ENCODE data around the gene DESI1. TPM values are rescaled to one million over a fixed set of nuclear protein-coding genes. Genes with fewer than 3 reads are reported as not detected.
"Not testable (repeated sequence)": the region's sequence is repeated elsewhere in the genome, so short reads cannot be mapped to it uniquely, and the experiment has no call there.

The DESI1 gene
- 10 to 100 TPM; 22.3 to 39.4 (median 29.9) TPM for total RNA-seq

DNA sequence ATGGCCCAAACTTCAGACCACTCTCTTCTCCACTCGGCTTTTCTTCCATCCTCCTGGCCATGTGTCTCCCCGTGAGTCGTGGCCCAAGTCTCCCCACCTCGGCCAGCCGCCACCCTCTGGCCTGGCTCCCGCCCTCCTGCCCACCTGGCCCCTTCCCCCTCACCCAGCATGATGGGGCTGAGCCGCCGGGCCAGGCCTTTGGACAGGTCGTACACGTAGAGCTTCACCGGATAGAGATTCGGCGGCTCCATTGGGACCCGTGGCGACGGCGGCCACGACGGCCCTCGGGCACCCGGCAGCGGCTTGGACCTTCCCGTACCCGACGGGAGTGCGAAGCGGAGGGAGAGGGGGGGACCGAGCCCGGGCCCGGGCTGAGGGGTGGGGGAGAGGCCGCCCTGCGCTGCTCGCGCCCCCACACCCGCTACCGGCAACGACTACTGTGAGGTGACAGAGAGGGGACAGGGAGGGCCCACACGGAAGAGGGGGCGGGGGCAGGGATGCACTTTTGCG is at the start of gene DESI1:
Gene DESI1 (minus strand): TSS at position 455 of the 510 bp plus-strand sequence. CDS start 204 bp downstream, at position 251.
- TF ChIP-seq, protein P1, sequence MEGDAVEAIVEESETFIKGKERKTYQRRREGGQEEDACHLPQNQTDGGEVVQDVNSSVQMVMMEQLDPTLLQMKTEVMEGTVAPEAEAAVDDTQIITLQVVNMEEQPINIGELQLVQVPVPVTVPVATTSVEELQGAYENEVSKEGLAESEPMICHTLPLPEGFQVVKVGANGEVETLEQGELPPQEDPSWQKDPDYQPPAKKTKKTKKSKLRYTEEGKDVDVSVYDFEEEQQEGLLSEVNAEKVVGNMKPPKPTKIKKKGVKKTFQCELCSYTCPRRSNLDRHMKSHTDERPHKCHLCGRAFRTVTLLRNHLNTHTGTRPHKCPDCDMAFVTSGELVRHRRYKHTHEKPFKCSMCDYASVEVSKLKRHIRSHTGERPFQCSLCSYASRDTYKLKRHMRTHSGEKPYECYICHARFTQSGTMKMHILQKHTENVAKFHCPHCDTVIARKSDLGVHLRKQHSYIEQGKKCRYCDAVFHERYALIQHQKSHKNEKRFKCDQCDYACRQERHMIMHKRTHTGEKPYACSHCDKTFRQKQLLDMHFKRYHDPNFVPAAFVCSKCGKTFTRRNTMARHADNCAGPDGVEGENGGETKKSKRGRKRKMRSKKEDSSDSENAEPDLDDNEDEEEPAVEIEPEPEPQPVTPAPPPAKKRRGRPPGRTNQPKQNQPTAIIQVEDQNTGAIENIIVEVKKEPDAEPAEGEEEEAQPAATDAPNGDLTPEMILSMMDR (IDR thresholded peaks at IDR 0.05), result no peak
- TF ChIP-seq POLR2A (IDR thresholded peaks at IDR 0.05), result peak; percentile 82 to 97
- no peaks in the 10 kb centered on the region for H3K27me3 ChIP-seq
- no peak for DNase-seq
- peak within 1 kb of the TSS; percentile 71 to 91 (median 88) for H3K4me3 ChIP-seq
- peaks cover 2 to 27% (median 11%) of the 10 kb centered on the region in 4 donors for H3K4me1 ChIP-seq
- H3K9me3 ChIP-seq, result no peaks in the 10 kb centered on the region
- peak within 1 kb of the TSS; percentile 92 to 98 (median 96) for H3K27ac ChIP-seq
- peaks cover 0 to 29% (median 0%) of the 10 kb centered on the region in 3 donors for H3K36me3 ChIP-seq

DNA sequence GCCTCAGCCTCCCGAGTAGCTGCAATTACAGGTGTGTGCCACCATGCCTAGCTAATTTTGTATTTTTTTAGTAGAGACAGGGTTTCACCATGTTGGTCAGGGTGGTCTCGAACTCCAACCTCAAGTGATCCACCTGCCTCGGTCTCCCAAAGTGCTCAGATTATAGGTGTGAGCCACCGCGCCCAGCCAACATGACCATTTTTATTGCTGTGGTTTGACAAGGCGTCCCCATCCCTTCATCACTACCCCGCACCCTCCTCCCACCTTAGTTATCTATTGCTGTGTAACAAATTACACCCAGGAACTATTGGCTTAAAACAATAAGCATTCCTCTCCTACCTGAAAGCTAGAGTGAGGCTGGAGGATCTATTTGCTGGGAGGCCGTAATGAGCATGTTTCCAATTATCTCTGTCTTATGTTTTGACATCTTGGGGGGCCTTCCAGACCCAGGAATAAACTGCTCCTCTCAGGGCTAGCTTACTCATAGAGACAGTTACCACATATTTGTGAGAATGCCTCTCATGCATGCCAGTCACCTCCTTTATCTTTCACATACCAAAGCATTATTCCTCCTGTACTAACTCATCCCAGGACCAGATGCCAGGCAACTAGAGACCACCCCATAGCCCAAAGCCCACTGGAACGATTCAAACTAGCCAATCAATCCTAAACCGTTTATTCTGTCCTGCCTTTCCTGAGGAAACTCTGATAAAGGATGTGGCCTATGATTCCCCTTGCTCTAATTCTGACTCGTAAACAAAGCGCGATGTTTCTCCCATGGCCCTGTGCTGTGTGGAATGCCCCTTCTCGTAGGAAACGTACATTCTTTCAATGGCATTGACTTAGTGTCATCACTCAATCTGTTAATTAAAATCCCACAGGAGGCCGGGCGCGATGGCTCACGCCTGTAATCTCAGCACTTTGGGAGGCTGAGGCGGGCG is 48.4 kb upstream of the DESI1 start:
- peak in 2 of 3 donors; percentile 3 to 43 for DNase-seq
- TF ChIP-seq, protein P1 (IDR thresholded peaks at IDR 0.05), result no peak
- Histone ChIP-seq H3K9me3 (no peaks in the 10 kb centered on the region), H3K27ac (no peak overlapping the region), H3K4me3 (no peak overlapping the region), H3K27me3 (no peaks in the 10 kb centered on the region), H3K36me3 (peaks cover 0 to 28% (median 0%) of the 10 kb centered on the region in 3 donors), H3K4me1 (no peaks in the 10 kb centered on the region)

DNA sequence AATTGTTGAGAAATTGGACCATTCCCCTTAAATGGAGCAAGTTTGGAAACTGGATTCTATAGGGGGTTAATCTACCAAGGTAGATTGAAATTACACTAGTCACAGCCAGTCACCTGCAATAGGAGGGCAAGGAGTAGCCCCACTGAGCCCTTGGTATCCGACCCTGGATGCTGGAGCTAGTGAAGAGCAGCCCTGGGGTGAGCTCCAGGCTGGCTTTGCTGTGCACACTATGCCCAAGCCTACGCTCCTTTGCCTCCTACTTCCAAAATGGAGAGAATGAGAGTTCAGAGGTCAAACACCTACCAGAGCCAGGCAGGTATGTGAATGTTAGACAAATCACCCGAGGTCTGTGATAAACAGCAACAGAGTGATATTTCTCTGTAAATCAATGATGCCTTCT is 44.1 kb upstream of the DESI1 start:
- Histone ChIP-seq H3K36me3 (peaks cover 0 to 54% (median 0%) of the 10 kb centered on the region in 3 donors), H3K9me3 (no peaks in the 10 kb centered on the region), H3K27me3 (no peaks in the 10 kb centered on the region), H3K27ac (no peak overlapping the region), H3K4me3 (no peak overlapping the region), H3K4me1 (no peaks in the 10 kb centered on the region)
- no peak for DNase-seq
- TF ChIP-seq POLR2A (IDR thresholded peaks at IDR 0.05), result no peak
- TF ChIP-seq, protein P1 (IDR thresholded peaks at IDR 0.05), result no peak

DNA sequence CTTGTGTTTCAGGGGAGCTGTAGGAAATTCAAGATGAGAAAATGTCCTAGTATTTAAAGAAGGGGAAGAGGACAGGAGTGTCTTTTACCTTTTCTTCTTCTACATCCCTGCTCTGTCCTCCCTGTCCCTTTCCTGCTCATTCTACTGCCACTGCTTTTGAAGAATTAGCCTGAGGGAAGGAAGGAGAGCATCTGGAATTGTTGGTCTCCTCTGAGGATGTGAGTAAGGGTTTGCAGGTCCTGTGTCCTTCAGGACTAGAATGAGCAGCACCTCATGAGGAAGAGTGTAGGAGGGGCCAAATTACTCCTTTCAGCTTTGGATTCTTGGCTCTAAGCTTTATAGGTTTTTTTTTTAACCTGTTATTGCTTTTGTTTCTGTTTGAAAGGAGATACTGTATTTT is 43.6 kb upstream of the DESI1 start:
- Histone ChIP-seq H3K27me3 (no peaks in the 10 kb centered on the region), H3K27ac (no peak overlapping the region), H3K9me3 (no peaks in the 10 kb centered on the region), H3K36me3 (peaks cover 0 to 59% (median 0%) of the 10 kb centered on the region in 3 donors), H3K4me3 (no peak overlapping the region), H3K4me1 (no peaks in the 10 kb centered on the region)
- no peak for TF ChIP-seq POLR2A (IDR thresholded peaks at IDR 0.05)
- TF ChIP-seq, protein P1 (IDR thresholded peaks at IDR 0.05), result no peak
- no peak for DNase-seq

DNA sequence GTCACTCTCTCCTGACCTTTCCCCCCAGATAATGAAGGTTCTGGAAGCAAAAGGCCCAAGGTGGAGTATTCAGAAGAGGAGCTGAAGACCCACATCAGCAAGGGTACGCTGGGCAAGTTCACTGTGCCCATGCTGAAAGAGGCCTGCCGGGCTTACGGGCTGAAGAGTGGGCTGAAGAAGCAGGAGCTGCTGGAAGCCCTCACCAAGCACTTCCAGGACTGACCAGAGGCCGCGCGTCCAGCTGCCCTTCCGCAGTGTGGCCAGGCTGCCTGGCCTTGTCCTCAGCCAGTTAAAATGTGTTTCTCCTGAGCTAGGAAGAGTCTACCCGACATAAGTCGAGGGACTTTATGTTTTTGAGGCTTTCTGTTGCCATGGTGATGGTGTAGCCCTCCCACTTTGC is 42.8 kb upstream of the DESI1 start:
- not testable (repeated sequence) for H3K4me3 ChIP-seq, DNase-seq, H3K27ac ChIP-seq, H3K4me1 ChIP-seq, H3K27me3 ChIP-seq, H3K9me3 ChIP-seq
- peaks cover 0 to 68% (median 0%) of the 10 kb centered on the region in 3 donors for H3K36me3 ChIP-seq

DNA sequence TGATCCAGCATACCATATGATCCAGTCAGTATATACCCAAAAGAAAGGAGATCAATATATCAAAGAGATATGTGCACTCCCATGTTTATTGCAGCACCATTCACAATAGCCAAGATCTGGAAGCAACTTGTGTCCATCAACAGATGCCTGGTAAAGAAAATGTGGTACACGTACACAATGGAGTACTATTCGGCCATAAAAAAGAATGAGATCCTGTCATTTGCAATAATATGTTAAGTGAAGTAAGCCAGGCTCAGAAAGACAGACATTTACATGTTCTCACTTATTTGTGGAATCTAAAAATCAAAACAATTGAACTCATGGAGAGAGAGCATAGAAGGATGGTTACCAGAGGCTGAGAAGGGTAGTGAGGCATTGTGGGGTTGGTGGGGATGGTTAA is 40.9 kb upstream of the DESI1 start:
- H3K27ac ChIP-seq, result no peak overlapping the region
- no peak overlapping the region for H3K4me3 ChIP-seq
- no peak for DNase-seq
- H3K4me1 ChIP-seq, result no peaks in the 10 kb centered on the region
- TF ChIP-seq, protein P1 (IDR thresholded peaks at IDR 0.05), result no peak
- no peak for TF ChIP-seq POLR2A (IDR thresholded peaks at IDR 0.05)
- H3K27me3 ChIP-seq, result no peaks in the 10 kb centered on the region
- peaks cover 0 to 87% (median 0%) of the 10 kb centered on the region in 3 donors for H3K36me3 ChIP-seq
- H3K9me3 ChIP-seq, result no peaks in the 10 kb centered on the region
